CD4-positive, alpha-beta T cell treated with Interleukin-6 for 4 hours (primary cell): Measurements from ENCODE around the gene WBP4.
"Not testable (repeated sequence)": the region's sequence is repeated elsewhere in the genome, so short reads cannot be mapped to it uniquely, and the experiment has no call there.

Experiments used
- DNase-seq: peaks from one replicate; pipeline ENCODE4 v3.0.0-alpha.2; 2020; ENCODE audit warnings: mixed read lengths

Gene WBP4

GRCh38 chr13:41085961-41086585, 24.8 kb downstream of the WBP4 start:
- no peak for DNase-seq

- not testable (repeated sequence) for DNase-seq
Measured at GRCh38 chr13:41095681-41096080, 34.4 kb downstream of the WBP4 start.

DNA sequence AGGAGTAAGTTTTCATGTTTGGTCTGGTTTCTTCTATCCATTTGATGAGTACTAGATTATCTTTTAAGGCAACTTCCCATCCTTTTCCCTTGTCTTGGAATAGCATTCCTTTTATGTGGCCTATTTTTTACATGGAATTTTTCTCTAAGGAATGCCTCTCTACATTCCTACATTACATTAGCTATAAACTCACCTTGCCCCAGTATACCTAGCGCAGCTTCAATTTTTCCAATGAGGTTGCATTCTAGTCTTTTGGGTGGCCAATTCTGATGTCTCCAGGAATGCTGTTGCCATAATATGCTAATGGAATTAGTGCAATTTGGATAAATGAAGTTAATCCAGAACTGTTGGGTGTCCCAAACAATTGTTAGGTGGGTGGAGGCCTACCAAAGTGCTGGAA, 37.5 kb downstream of the WBP4 start:
- DNase-seq, result no peak

DNA sequence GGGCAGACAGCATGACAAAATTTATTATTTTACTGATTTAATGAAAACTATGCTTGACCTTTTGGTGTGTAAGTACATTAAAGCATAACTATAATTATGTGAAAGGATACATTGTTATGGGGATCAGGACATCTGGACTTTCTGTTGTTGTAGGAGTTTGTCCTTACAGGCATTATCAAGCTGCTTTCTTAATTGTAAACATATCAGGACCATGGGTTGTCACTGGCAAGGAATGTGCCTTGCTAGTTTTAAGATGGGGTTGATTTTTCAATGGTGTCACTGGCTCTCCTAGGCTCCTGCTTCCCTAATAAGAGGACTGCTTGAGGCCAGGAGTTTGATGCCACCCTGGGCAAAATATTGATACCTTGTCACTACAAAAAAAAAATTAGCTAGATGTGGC, 38.7 kb downstream of the WBP4 start:
- DNase-seq, result no peak

DNA sequence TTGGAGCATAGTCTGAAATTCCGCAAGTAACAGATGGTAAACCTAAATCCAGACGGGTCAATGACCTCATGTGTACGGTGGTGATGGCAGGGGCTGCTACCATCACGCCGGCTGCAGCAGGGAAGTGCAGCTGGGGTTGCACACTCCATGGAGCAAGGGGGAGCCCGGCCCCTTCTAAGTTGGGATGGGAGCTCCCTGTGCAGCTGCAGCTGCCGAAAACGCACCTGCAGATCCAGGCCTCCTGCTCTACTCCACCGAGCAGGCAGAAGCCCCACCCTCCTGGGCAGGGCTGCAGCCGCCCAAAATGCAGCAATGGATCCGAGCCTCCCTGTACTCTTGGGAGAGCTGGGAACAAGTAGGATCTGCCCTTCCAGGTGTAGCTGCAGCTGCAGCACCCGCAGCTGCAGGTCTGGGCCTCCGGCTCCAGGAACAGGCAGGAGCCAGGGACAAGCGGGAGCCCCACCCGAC, 45.8 kb downstream of the WBP4 start:
- DNase-seq, result no peak

GRCh38 chr13:41107584-41108014, 46.3 kb downstream of the WBP4 start:
- no peak for DNase-seq

DNA sequence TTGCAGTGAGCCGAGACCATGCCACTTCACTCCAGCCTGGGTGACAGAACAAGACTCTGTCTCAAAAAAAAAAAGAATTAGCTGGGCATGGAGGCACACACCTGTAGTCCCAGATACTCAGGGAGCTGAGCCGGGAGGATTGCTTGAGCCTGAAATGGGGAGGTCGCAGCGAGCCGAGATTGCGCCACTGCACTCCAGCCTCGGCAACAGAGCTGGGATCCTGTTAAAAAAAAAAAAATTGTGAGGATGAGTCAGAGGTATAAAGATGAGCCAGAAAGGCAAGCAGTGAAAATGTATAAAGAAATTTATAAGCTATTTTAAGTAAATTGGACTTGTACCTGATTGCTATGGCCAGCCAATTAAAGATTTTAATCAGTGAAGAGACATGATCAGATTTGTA, 50.1 kb downstream of the WBP4 start:
- no peak for DNase-seq

GRCh38 chr13:41117869-41118268, 56.6 kb downstream of the WBP4 start:
- no peak for DNase-seq

- no peak for DNase-seq
Measured at GRCh38 chr13:41122838-41123237, 61.5 kb downstream of the WBP4 start.

DNA sequence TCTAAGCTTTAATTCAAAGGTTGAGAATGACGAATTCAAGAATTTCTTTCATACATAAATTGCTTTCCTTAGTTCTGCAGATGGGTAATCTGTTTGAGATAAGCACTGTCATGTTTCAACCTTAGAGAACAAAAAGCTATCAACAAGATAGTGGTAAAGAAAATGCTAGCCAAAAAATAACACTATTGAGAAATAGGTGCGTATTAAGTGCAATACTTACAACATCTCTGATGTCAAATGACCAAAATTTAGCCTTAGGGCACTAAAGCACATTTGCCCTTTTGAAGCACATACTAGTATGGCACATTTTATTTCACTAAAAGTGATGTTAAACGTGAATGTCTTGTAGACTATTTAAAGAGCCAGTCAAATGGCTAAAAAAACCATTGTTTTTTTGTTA, 66.4 kb downstream of the WBP4 start:
- no peak for DNase-seq

- peak; percentile 7 for DNase-seq
Measured at GRCh38 chr13:41130356-41130755, 69.0 kb downstream of the WBP4 start.

DNA sequence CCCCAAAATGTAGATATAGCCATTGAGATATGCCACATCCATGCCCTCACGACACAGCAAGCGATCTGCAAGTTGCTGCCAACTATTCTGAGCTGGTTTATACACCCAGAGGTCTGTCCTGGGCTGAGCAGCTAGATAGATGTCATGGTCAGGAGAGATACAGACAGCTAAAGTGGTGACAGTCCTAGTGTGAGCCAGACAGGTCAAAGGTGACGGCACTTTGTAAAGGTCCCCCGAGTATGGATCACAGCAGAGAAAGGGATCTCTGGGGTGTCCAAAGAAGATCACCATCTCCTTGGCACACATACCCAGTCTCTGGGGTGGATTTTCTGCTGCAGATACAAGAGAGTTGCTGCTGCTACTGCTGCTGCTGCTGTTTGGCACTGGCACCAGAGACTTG, 69.9 kb downstream of the WBP4 start:
- DNase-seq, result not testable (repeated sequence)

- DNase-seq, result not testable (repeated sequence)
Measured at GRCh38 chr13:41131660-41132511, 70.6 kb downstream of the WBP4 start.

- peak; percentile 93 for DNase-seq
Measured at GRCh38 chr13:41132512-41133152, 71.3 kb downstream of the WBP4 start, which contains the start of gene KBTBD6. TSS of gene KBTBD6 (minus strand) at chr13:41132802. CDS start at chr13:41132511, 291 bp downstream.
